ENCODE results near the gene ARSB.

The ARSB gene

DNA sequence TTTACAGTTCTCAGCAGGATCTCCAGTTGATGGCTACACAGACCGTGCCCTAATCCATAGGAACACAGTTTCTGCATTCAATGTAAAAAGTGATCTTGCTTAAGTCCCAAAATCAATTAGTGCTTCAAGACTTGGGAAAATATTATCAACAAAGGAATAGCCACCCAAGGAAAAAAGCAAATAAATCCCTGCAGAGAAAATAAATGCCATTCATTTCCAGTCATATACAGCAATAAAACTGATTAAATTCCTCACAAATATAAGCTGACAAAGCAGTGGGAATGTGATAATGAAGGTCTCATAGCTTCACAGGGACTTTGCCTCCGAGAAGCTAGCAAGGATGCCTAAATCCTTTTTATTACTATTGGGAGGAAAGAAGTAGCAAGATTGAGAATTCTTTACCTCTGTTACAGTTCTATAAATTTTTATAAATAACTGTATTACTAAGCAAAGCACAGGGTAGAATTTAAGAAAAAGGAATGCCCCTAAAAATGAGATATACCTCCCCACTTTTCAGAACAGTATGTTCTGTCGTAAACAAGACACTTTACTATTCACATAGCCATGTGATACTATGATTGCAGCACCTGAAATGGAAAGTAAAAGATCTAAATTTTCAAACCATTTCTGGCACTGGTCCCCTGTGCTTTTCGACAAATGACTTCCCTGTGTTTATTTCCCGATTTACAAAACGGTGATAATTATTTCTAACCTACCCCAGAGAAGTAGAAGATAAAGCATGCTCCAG lies 59.8 kb downstream of the ARSB start:
- DNase-seq (ENCODE audit: extremely low read depth, insufficient read length): no peak
- Histone ChIP-seq H3K4me3 (replicated peaks; ENCODE audit: low read depth, low read length) (no peak overlapping the region), H3K27me3 (replicated peaks; ENCODE audit: control insufficient read depth, insufficient read depth, low read length) (no peaks in the 10 kb centered on the region), H3K36me3 (ENCODE audit: control insufficient read depth, insufficient read depth, low read length) (no peaks in the 10 kb centered on the region)
- TF ChIP-seq, protein P1, sequence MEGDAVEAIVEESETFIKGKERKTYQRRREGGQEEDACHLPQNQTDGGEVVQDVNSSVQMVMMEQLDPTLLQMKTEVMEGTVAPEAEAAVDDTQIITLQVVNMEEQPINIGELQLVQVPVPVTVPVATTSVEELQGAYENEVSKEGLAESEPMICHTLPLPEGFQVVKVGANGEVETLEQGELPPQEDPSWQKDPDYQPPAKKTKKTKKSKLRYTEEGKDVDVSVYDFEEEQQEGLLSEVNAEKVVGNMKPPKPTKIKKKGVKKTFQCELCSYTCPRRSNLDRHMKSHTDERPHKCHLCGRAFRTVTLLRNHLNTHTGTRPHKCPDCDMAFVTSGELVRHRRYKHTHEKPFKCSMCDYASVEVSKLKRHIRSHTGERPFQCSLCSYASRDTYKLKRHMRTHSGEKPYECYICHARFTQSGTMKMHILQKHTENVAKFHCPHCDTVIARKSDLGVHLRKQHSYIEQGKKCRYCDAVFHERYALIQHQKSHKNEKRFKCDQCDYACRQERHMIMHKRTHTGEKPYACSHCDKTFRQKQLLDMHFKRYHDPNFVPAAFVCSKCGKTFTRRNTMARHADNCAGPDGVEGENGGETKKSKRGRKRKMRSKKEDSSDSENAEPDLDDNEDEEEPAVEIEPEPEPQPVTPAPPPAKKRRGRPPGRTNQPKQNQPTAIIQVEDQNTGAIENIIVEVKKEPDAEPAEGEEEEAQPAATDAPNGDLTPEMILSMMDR (IDR thresholded peaks at IDR 0.05; ENCODE audit: insufficient read depth, low read length, poor library complexity, severe bottlenecking): no peak

DNA sequence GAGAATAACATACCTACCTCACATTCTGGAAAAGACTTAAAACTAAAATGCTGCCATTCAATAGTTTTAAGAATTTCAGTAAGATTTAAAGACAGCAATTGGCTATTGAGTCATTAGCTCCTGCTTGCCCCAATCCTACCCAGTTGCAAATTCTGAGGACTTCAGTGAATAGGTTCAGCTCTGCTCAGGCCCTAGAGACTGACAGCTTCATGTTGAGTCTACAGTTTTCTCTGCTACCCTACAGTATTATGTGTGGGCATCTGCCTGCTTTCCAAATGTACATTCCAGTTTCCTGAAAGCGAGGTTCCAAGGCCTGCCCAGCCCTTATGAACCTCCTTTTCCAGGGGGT lies 61.5 kb downstream of the ARSB start:
- H3K4me3 ChIP-seq (replicated peaks; ENCODE audit: low read depth, low read length): no peak overlapping the region
- H3K36me3 ChIP-seq (ENCODE audit: control insufficient read depth, insufficient read depth, low read length): no peaks in the 10 kb centered on the region
- no peak for DNase-seq (ENCODE audit: extremely low read depth, insufficient read length)
- no peaks in the 10 kb centered on the region for H3K27me3 ChIP-seq (replicated peaks; ENCODE audit: control insufficient read depth, insufficient read depth, low read length)
- TF ChIP-seq, protein P1 (IDR thresholded peaks at IDR 0.05; ENCODE audit: insufficient read depth, low read length, poor library complexity, severe bottlenecking): no peak

DNA sequence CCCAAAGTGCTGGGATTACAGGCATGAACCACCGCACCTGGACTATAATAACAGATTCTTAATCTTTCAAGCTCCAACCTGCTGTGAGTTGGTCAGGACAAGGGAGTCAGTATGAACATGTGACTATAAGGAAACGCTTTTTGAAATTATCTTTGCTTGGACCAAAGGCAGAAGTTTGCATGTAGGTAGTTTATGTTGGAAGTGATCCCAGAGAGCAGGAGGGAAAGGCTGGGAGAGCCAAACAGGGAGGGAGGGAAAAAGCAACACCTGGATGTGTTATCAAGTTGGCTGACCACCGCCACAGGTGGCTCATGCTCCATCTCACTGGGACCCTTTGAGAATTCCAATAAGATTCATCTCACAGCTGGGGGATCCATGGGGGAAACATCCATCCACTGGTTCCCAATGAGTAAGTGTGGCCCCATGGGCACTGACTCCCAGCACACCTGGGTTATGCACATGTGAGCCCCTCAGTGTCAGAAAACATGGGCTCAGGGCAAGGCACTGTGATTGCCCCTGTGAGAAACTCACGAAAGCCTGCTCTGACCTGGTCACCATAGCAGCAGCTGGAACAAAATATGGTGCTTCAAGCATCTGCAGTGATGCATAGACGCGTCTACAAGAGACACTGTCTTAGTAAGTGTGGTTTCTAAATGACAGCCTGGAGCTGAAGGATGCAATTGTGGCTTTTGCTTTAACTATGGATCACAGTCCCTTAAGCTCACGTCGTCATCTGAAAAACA lies 62.1 kb downstream of the ARSB start:
- H3K4me3 ChIP-seq (replicated peaks; ENCODE audit: low read depth, low read length): no peak overlapping the region
- DNase-seq (ENCODE audit: extremely low read depth, insufficient read length): no peak
- no peaks in the 10 kb centered on the region for H3K27me3 ChIP-seq (replicated peaks; ENCODE audit: control insufficient read depth, insufficient read depth, low read length)
- TF ChIP-seq, protein P1 (IDR thresholded peaks at IDR 0.05; ENCODE audit: insufficient read depth, low read length, poor library complexity, severe bottlenecking): no peak
- H3K36me3 ChIP-seq (ENCODE audit: control insufficient read depth, insufficient read depth, low read length): no peaks in the 10 kb centered on the region

DNA sequence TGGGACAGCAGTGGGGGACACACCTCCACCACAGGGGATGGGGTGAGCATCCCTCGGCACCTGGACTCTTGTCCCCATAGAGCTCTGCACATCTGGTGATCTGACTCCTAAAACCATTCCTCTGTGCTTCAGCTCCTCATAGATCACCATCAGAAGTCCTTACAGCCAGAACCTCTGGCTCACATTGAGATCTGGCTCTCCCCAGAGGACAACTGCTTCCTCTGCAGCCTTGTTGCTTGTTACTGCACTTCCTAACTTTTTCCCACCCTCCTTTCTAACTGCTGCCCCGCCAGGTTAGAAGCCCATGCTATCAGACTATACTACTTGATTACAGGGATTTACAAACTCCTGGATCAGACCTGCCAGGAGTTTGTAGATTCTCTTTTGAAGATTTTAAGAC lies 64.5 kb downstream of the ARSB start:
- no peaks in the 10 kb centered on the region for H3K27me3 ChIP-seq (replicated peaks; ENCODE audit: control insufficient read depth, insufficient read depth, low read length)
- DNase-seq (ENCODE audit: extremely low read depth, insufficient read length): no peak

DNA sequence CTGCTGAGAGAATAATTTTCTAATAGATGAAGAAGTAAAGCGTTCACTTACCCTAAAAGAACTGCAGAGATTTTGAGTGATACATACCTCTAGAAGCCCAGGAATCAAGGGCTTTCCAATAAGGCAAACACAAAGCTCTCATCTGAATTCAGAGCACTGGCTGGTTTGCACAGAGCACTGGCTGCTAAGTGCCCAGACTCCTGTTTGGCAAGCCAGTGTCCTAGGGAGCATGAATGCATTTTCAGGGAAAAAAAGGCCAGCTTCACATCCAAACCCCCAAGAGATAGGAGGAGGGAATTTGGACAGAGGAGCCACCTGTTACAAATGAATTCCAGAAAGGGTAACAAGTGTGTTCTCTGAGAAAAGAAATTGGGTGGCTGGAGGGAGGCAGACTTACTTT lies 65.3 kb downstream of the ARSB start:
- TF ChIP-seq, protein P1 (IDR thresholded peaks at IDR 0.05; ENCODE audit: insufficient read depth, low read length, poor library complexity, severe bottlenecking): no peak
- Histone ChIP-seq H3K36me3 (ENCODE audit: control insufficient read depth, insufficient read depth, low read length) (no peaks in the 10 kb centered on the region), H3K27me3 (replicated peaks; ENCODE audit: control insufficient read depth, insufficient read depth, low read length) (no peaks in the 10 kb centered on the region), H3K4me3 (replicated peaks; ENCODE audit: low read depth, low read length) (no peak overlapping the region)
- DNase-seq (ENCODE audit: extremely low read depth, insufficient read length): no peak

More for the DNA sequence above, 64.5 kb downstream of the ARSB start:
- TF ChIP-seq, protein P1 (IDR thresholded peaks at IDR 0.05; ENCODE audit: insufficient read depth, low read length, poor library complexity, severe bottlenecking): no peak
- Histone ChIP-seq H3K4me3 (replicated peaks; ENCODE audit: low read depth, low read length) (no peak overlapping the region), H3K36me3 (ENCODE audit: control insufficient read depth, insufficient read depth, low read length) (no peaks in the 10 kb centered on the region)

Data from GM06990 (cell line).